MM.1S (cell line): ENCODE results near the gene TRAPPC11.

Source experiments
- DNase-seq: peaks from one replicate; pipeline ENCODE4 v3.0.0-alpha.2; 2015
- H2AFZ ChIP-seq: fragments of 300-600 bp; sonication (generic); 2 replicates; pipeline ENCODE4 v1.6.0; 2016; ENCODE audit warnings: antibody characterized with exemption, low read length
- H3F3A ChIP-seq: fragments of 300-600 bp; sonication (generic); 2 replicates; pipeline ENCODE4 v1.6.1; 2016; ENCODE audit warnings: mild to moderate bottlenecking, antibody characterized with exemption, low read length, moderate library complexity, mixed read lengths; ENCODE audit not compliant: insufficient read depth
- H3K27ac ChIP-seq: fragments of 300-600 bp; sonication (generic); 2 replicates; pipeline ENCODE4 v1.5.1; 2016; ENCODE audit warnings: mild to moderate bottlenecking, low read length
- H3K27me3 ChIP-seq: fragments of 300-600 bp; sonication (generic); replicated peaks from 2 replicates; pipeline ENCODE4 v1.6.0; 2016; ENCODE audit warnings: low read length; ENCODE audit not compliant: insufficient read depth
- H3K36me3 ChIP-seq: fragments of 300-600 bp; sonication (generic); replicated peaks from 2 replicates; pipeline ENCODE4 v1.6.1; 2016; ENCODE audit warnings: mild to moderate bottlenecking, low read length, mixed read lengths; ENCODE audit not compliant: insufficient read depth
- H3K4me1 ChIP-seq: fragments of 300-600 bp; sonication (generic); 2 replicates; pipeline ENCODE4 v1.6.1; 2016; ENCODE audit warnings: low read length, mixed read lengths
- H3K4me2 ChIP-seq: fragments of 300-600 bp; sonication (generic); 2 replicates; pipeline ENCODE4 v1.6.0; 2016; ENCODE audit warnings: low read depth, low read length
- H3K4me3 ChIP-seq: fragments of 300-600 bp; sonication (generic); 2 replicates; pipeline ENCODE4 v1.5.1; 2016; ENCODE audit warnings: low read length, mixed read lengths
- H3K79me2 ChIP-seq: fragments of 300-600 bp; sonication (generic); 2 replicates; pipeline ENCODE4 v1.6.1; 2016; ENCODE audit warnings: mixed run types, low read length, mixed read lengths
- H3K9ac ChIP-seq: fragments of 300-600 bp; sonication (generic); 2 replicates; pipeline ENCODE4 v1.6.1; 2016; ENCODE audit warnings: low read length, mixed read lengths
- H3K9me2 ChIP-seq: fragments of 300-600 bp; sonication (generic); replicated peaks from 2 replicates; pipeline ENCODE4 v1.6.1; 2016; ENCODE audit warnings: mild to moderate bottlenecking, low read length, mixed read lengths; ENCODE audit not compliant: insufficient read depth
- H3K9me3 ChIP-seq: fragments of 300-600 bp; sonication (generic); replicated peaks from 2 replicates; pipeline ENCODE4 v1.6.1; 2016; ENCODE audit warnings: mild to moderate bottlenecking, low read length, mixed read lengths; ENCODE audit not compliant: insufficient read depth
- H4K20me1 ChIP-seq: fragments of 300-600 bp; sonication (generic); 2 replicates; pipeline ENCODE4 v1.6.1; 2016; ENCODE audit warnings: mild to moderate bottlenecking, low read length, moderate library complexity, mixed read lengths; ENCODE audit not compliant: insufficient read depth
- EZH2 ChIP-seq: fragments of 300-600 bp; sonication (generic); optimal IDR thresholded peaks from 2 replicates; pipeline ENCODE3; 2017; ENCODE audit warnings: low read depth, mild to moderate bottlenecking, antibody characterized with exemption, low read length, mixed read lengths
- EZH2phosphoT487 ChIP-seq: fragments of 300-600 bp; sonication (generic); IDR thresholded peaks from 2 replicates; pipeline ENCODE4 v1.6.1; 2018; ENCODE audit warnings: antibody characterized with exemption, low read length
- TF ChIP-seq, protein P1 (sequence below): fragments of 300-600 bp; sonication (generic); IDR thresholded peaks from 2 replicates; pipeline ENCODE4 v1.5.1; 2016; ENCODE audit warnings: antibody characterized with exemption, low read length, mixed read lengths

Gene TRAPPC11

GRCh38 chr4:183675625-183676024, 16.5 kb downstream of the TRAPPC11 start:
- H3K4me3 ChIP-seq = no peak overlapping the region
- H3K79me2 ChIP-seq = no peaks in the 10 kb centered on the region
- no peaks in the 10 kb centered on the region for H4K20me1 ChIP-seq
- H3K4me1 ChIP-seq = no peaks in the 10 kb centered on the region
- no peak overlapping the region for H3K4me2 ChIP-seq
- no peaks in the 10 kb centered on the region for H3F3A ChIP-seq
- no peak for DNase-seq
- no peaks in the 10 kb centered on the region for H3K9me3 ChIP-seq
- H3K9ac ChIP-seq = no peak overlapping the region
- no peak overlapping the region for H3K27ac ChIP-seq
- TF ChIP-seq EZH2 (no peak), EZH2phosphoT487 (no peak)
- TF ChIP-seq, protein P1, sequence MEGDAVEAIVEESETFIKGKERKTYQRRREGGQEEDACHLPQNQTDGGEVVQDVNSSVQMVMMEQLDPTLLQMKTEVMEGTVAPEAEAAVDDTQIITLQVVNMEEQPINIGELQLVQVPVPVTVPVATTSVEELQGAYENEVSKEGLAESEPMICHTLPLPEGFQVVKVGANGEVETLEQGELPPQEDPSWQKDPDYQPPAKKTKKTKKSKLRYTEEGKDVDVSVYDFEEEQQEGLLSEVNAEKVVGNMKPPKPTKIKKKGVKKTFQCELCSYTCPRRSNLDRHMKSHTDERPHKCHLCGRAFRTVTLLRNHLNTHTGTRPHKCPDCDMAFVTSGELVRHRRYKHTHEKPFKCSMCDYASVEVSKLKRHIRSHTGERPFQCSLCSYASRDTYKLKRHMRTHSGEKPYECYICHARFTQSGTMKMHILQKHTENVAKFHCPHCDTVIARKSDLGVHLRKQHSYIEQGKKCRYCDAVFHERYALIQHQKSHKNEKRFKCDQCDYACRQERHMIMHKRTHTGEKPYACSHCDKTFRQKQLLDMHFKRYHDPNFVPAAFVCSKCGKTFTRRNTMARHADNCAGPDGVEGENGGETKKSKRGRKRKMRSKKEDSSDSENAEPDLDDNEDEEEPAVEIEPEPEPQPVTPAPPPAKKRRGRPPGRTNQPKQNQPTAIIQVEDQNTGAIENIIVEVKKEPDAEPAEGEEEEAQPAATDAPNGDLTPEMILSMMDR = no peak
- H3K36me3 ChIP-seq = no peaks in the 10 kb centered on the region; the same call in 1 of the 2 replicates
- no peaks in the 10 kb centered on the region for H3K9me2 ChIP-seq
- H2AFZ ChIP-seq = no peak overlapping the region
- H3K27me3 ChIP-seq = no peaks in the 10 kb centered on the region

GRCh38 chr4:183681119-183681518, 22.0 kb downstream of the TRAPPC11 start:
- Histone ChIP-seq H3K27me3 (no peaks in the 10 kb centered on the region), H3K27ac (no peak overlapping the region), H3K79me2 (no peaks in the 10 kb centered on the region), H3K4me3 (no peak overlapping the region), H3K9me3 (no peaks in the 10 kb centered on the region), H3K4me2 (no peak overlapping the region), H3K9ac (no peak overlapping the region), H2AFZ (no peak overlapping the region), H3F3A (no peaks in the 10 kb centered on the region), H3K36me3 (no peaks in the 10 kb centered on the region; the same call in 1 of the 2 replicates), H3K4me1 (no peaks in the 10 kb centered on the region), H3K9me2 (no peaks in the 10 kb centered on the region), H4K20me1 (no peaks in the 10 kb centered on the region)
- TF ChIP-seq, protein P1 = no peak
- TF ChIP-seq EZH2phosphoT487 (no peak), EZH2 (no peak)
- DNase-seq = no peak

GRCh38 chr4:183686461-183686860, 27.4 kb downstream of the TRAPPC11 start:
- Histone ChIP-seq H3F3A (no peaks in the 10 kb centered on the region), H2AFZ (no peak overlapping the region), H3K27ac (no peak overlapping the region), H3K9ac (no peak overlapping the region), H3K4me2 (no peak overlapping the region), H4K20me1 (no peaks in the 10 kb centered on the region), H3K9me2 (no peaks in the 10 kb centered on the region), H3K9me3 (no peaks in the 10 kb centered on the region), H3K79me2 (no peaks in the 10 kb centered on the region), H3K4me3 (no peak overlapping the region), H3K27me3 (no peaks in the 10 kb centered on the region), H3K36me3 (no peaks in the 10 kb centered on the region; the same call in 1 of the 2 replicates), H3K4me1 (no peaks in the 10 kb centered on the region)
- DNase-seq = no peak
- TF ChIP-seq, protein P1 = no peak
- TF ChIP-seq EZH2phosphoT487 (no peak), EZH2 (no peak)
